HG03558 (cell line): ENCODE data around the gene DPY30.
"Not testable (repeated sequence)": the region's sequence is repeated elsewhere in the genome, so short reads cannot be mapped to it uniquely, and the experiment has no call there.

Experiments used
- ATAC-seq: cut with Tn5 transposase; IDR thresholded peaks from one replicate; pipeline ENCODE4 v1.9.1; 2021; ENCODE audit warnings: moderate number of reproducible peaks; ENCODE audit not compliant: unreplicated experiment; ENCODE audit errors: extremely low read depth

The DPY30 gene

DNA sequence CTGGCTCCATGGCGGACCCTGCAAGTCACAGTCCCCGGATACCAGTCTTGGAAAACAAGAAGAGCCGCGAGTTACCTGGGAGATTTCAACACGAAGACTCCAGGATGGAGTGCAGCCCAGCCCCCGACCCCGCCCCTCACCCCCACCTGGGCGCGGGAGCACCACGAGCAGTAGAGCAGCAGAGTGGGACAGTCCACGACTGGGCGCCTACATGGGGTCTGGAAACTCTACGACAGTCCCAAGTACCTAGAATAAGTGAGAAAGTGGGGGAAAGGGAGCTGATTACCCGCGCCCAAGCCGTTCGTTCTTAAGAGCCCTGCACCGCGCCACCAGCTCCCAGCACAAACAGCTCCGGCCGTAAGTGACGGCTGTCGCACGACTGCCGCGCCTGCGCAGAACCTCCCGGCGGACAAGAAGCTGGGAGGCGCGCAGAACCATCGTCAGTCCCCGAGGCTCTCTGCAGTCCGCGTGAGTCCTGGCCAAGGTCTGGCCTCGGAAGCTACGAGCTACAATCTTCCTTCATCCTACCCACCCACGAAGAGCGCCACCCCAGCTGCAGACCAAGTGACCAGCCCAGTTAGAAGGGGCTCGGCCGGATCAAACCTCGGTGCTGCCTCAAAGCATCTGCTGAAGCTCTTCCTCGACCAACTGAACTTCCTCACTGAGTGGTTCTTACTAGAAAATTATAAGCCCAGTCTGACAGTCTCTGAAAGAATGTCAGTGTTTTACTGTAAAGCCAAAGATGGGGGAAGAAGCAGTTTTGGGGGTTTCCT is at the start of gene DPY30:
TSS of gene DPY30 (minus strand) at position 359 of the 773 bp plus-strand sequence. CDS start at position 10, 349 bp downstream.
- ATAC-seq = peak; percentile 83

DNA sequence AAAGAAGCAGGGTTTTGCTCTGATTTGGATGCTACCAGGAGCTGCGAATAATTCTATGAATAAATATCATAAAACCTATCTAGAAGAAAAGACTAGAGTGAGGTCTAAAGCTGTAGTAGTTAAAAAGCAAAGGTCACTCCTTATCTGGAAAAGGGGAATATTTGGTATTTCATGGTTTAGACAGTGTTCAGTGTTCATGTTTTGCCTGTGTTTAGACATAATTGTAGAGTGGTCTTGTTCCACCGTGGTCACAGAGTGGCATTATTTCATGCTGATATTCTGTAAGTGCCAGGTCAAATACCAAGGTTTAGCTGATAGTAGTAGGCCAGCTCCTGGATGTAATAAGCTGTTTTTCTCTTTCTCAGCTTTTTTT is 34.5 kb upstream of the DPY30 start:
- ATAC-seq = no peak

DNA sequence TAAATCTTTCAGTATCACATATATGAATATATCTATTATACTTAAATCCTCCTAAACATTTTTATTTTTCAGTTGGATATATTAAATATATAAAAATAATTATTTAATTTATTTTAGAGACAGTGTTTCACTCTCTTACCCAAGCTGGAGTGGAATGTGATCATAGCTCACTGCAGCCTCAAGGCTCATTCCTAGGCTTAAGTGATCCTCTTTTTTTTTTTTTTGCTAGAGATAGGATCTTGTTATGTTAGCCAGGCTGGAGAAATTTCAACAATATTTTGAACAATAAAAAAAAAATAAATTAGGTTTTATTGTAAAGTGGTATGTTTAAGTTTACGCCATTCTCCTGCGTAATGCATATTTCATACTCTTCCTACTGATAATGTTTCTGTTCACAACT is 27.9 kb upstream of the DPY30 start:
- no peak for ATAC-seq

DNA sequence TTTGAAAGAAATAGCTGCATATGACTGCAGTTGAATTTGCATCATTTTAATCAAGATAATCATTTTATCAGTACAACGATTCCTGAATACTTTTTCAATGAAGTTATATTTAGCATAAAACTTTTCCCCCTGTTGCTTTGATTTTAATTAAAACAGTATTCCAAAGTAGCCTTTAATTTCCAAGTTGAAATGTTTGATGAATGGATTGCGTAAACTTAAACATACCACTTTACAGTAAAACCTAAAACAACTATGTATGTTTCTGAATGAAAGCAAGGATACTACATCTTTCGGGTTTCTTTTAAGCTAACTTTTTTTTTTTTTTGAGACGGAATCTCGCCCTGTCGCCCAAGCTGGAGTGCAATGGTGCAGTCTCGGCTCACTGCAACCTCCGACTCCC is 25.1 kb upstream of the DPY30 start:
- no peak for ATAC-seq

- ATAC-seq = no peak
These were observed 24.5 kb upstream of the DPY30 start for GRCh38 chr2:32064021-32064601.

- peak; percentile 83 for ATAC-seq
These were observed 23.9 kb upstream of the DPY30 start, which contains the start of gene SPAST for GRCh38 chr2:32063310-32064020. SPAST (plus strand) TSS chr2:32063556; CDS start chr2:32063832, 276 bp downstream.

DNA sequence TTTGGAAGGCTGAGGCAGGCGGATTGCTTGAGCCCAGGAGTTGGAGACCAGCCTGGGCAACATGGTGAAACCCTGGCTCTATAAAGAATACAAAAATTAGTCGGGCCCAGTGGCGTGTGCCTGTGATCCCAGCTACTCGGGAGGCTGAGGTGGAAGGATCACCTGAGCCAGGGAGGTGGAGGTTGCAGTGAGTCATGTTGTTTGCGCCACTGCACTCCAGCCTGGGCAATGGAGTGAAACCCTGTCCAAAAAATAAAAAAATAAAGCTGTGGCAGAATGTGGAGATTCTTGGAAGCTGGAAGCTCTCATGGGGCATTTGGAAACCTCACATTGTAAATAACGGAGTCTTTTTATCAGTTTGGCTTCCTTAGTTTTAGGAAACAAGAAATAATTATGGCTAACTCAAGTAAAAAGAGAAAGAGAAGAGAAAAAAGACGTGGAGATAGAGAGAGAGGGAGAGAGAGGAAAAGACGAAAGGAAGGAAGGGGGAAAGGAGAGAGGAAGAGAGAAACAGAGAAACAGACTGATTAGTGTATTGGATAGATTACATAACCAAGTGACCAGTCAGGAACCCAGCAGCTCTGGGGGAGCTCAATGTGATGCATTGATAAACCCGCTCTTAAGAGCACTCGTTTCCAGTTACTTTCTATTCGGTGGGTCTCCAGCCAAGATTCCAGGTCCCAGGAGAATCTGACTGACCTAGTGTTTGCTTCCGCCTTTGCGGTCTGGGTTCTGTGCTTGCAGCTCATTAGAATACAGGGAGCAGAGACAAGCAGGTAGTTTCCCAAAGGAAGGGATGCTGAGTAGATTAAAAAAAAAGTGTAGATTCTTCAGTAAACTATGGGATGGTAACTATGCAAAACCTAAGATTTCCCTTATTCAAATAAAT is 22.6 kb upstream of the DPY30 start:
- ATAC-seq = no peak

DNA sequence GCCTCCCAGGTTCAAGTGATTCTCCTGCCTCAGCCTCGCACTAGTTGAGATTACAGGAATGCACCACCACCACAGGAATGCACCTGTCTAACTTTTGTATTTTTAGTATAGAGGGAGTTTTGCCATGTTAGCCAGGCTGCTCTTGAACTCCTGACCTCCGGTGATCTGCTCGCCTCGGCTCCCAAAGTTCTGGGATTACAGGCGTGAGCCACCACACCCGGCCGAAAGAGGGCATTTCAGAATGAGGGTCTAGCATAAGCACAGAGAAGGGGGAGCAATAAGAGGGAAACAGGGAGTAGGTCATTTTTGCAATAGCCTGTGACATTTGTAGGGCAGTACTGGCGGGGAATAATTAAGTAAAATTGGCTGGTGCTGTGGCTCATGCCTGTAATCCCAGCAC is 21.8 kb upstream of the DPY30 start:
- no peak for ATAC-seq

GRCh38 chr2:32060266-32060665 is 20.7 kb upstream of the DPY30 start:
- no peak for ATAC-seq

DNA sequence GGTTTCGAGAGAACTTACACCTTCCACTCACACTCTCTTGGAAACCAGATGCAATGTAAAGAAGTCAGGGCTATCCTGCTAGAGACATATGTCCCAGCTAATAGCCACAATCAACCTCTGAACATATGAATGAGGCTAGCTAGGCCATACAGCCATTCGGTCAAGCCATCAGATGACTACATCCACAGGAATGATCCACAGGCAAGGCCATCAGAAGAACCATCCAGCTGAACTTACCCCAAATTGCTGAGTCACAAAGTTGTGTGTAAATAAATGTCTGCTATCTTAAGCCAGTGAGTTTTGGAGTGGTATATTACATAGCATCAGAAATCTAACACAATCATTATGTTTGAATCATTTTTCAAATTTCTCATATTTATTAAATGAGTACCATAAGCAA is 18.5 kb upstream of the DPY30 start:
- ATAC-seq = no peak

GRCh38 chr2:32054583-32054982 is 15.0 kb upstream of the DPY30 start:
- ATAC-seq = not testable (repeated sequence)

DNA sequence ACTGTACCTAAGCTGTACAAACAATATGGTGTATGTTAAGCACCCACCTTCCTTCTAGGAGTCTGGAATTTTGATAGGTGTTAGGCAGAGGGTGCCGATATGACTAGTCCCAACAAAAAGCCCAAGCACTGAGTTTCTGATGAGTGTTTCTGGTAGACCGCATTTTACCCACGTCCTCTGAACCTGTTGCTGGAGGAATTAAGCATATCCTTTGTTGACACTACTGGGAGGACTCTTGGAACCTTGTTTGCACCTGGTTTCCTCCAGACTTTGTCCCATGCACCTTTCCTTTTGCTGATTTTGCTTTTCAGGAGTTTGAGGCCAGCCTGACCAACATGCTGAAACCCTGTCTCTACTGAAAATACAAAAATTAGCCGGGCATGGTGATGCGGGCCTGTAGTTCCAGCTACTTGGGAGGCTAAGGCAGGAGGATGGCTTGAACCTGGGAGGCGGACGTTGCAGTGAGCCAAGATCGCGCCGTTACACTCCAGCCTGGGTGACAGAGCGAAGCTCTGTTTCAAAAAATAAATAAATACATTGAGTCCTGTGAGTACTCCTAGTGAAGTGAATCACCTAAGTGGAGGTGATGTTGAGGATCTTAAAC is 12.3 kb upstream of the DPY30 start:
- ATAC-seq = no peak

- no peak for ATAC-seq
These were observed 4.0 kb upstream of the DPY30 start for GRCh38 chr2:32043561-32043960.

DNA sequence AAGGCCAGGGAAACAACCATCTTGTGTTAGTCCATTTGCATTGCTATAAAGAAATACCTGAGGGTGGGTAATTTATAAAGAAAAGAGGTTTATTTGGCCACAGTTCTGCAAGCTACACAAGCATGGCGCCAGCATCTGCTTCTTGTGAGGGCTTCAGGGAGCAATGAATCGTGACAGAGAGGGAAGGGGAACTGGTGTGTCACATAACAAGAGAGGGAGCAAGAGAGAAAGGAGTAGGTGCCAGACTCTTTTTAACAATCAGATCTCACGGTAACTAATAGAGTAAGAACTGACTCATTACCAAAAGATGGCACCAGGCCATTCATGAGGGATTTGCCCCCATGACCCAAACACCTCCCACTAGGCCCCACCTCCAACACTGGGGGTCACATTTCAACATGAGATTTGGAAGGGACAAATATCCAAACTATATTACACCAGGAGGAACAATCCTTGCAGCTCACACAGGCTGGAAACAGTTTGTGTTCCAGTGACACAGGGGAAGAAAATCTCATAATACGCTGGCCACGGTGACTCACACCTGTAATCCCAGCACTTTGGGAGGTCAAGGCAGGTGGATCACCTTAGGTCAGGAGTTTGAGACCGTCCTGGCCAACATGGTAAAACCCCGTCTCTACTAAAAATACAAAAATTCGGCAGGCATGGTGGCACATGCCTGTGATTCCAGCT is 5.3 kb downstream of the DPY30 start:
- not testable (repeated sequence) for ATAC-seq

GRCh38 chr2:32018789-32019482 is 20.7 kb downstream of the DPY30 start:
- ATAC-seq = not testable (repeated sequence)

- no peak for ATAC-seq
These were observed 26.7 kb downstream of the DPY30 start for GRCh38 chr2:32012872-32013271.

- no peak for ATAC-seq
These were observed 28.1 kb downstream of the DPY30 start for GRCh38 chr2:32011485-32011960.

DNA sequence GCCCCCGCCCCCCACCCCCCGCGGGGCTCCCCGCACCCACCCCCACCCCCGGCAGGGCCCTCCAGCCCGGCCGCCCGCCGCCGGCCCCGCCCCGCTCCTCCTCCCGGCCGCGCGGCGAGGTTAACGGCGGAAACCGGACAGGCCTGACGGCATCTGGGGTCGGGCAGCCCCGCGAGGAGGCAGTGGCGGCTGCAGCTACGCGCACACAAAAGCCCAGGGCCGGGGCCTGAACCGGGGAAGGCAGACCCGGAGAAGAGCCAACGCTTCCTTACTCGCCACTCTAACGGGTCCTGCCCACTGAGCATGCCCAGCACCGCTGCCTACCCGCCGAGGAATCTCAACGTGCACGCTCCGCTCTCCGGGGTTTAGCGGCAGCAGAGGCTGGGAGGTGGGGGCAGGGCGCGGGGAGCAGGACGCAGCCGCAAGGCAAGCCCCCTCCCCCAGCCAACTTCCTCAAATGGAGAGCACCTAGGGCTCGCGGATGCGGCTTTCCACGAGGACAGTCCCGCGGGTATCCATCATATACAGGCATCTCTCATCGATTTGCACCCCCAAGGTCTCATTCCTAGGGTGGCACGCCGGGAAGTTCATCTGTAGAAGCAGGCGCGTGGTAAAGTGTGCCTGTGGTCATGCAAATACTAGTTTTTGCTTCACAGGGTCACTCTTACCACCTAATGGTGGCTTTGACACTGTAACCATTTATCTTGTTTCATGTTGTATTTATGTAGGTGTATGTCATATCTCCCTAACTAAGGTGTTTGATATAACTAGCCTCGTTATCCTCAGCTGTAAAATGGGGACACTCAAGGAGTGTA is 28.7 kb downstream of the DPY30 start, which contains the start of gene MEMO1:
TSS of gene MEMO1 (minus strand) at position 339 of the 815 bp plus-strand sequence. CDS start 761 bp downstream, outside the sequence.
- peak; percentile 47 for ATAC-seq
